ENCODE data around the gene TGFBI. TPM values are rescaled to one million over a fixed set of nuclear protein-coding genes. Genes with fewer than 3 reads are reported as not detected.
A peak's percentile ranks its signal among the peaks of the same experiment; 100 is the strongest.

Gene TGFBI
- total RNA-seq, 1 donor from 2014 or later: 27.9 TPM

DNA sequence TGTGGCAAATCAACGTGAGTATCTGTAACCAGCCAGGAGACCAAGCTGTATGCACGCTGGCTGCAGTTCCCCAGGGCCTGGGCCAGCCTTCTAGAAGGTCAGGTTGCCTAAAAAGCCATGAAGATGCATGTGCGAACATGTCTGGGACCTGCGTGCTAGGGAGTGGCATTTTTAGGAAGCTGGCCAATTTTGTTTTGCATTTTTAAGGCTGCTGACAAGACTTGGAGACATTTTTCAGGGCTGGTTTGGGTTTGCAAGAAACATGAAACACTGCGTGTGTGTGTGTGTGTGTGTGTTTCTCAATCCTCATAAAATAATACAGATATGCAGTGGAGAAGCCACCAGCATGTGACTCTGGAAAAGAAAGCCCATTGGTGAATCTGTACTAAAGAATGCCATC lies 5.1 kb downstream of the TGFBI start:
- no peak overlapping the region for H3K4me3 Mint-ChIP-seq (ENCODE audit: unreplicated experiment)
- H3K36me3 Mint-ChIP-seq (ENCODE audit: low read depth, unreplicated experiment): no peaks in the 10 kb centered on the region
- peaks cover 2% of the 10 kb centered on the region for H3K27me3 Mint-ChIP-seq (ENCODE audit: unreplicated experiment)
- TF ChIP-seq, protein P1, sequence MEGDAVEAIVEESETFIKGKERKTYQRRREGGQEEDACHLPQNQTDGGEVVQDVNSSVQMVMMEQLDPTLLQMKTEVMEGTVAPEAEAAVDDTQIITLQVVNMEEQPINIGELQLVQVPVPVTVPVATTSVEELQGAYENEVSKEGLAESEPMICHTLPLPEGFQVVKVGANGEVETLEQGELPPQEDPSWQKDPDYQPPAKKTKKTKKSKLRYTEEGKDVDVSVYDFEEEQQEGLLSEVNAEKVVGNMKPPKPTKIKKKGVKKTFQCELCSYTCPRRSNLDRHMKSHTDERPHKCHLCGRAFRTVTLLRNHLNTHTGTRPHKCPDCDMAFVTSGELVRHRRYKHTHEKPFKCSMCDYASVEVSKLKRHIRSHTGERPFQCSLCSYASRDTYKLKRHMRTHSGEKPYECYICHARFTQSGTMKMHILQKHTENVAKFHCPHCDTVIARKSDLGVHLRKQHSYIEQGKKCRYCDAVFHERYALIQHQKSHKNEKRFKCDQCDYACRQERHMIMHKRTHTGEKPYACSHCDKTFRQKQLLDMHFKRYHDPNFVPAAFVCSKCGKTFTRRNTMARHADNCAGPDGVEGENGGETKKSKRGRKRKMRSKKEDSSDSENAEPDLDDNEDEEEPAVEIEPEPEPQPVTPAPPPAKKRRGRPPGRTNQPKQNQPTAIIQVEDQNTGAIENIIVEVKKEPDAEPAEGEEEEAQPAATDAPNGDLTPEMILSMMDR (IDR thresholded peaks at IDR 0.05; ENCODE audit: unreplicated experiment): no peak
- H3K4me1 Mint-ChIP-seq (ENCODE audit: unreplicated experiment): peaks cover 32% of the 10 kb centered on the region
- no peak overlapping the region for H3K27ac Mint-ChIP-seq (ENCODE audit: unreplicated experiment)
- DNase-seq (ENCODE audit: low spot score): no peak
- no peaks in the 10 kb centered on the region for H3K9me3 Mint-ChIP-seq (ENCODE audit: unreplicated experiment)

DNA sequence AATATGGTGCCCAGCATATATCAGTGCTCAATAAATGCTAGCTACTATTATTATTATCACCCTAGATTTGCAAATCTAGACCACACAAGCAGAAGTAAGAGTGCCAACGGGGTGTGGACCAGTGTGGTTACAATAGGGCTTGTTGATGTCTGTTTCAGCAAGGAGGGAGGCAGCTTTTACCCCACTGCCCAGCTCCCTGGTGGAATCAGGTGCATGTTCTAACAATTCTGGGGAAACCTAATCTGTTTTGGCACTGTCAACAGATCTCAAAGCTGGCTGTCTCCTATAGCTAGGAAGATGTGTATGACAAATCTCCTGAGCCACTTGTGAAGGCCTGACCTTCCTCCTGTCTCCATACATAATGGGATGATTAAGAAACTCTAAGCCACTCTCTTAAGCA lies 5.7 kb downstream of the TGFBI start:
- Mint-ChIP-seq H3K27ac (ENCODE audit: unreplicated experiment) (no peak overlapping the region), H3K27me3 (ENCODE audit: unreplicated experiment) (peaks cover 2% of the 10 kb centered on the region), H3K36me3 (ENCODE audit: low read depth, unreplicated experiment) (no peaks in the 10 kb centered on the region), H3K9me3 (ENCODE audit: unreplicated experiment) (no peaks in the 10 kb centered on the region), H3K4me3 (ENCODE audit: unreplicated experiment) (no peak overlapping the region), H3K4me1 (ENCODE audit: unreplicated experiment) (peaks cover 32% of the 10 kb centered on the region)
- TF ChIP-seq, protein P1 (IDR thresholded peaks at IDR 0.05; ENCODE audit: unreplicated experiment): no peak
- DNase-seq (ENCODE audit: low spot score): no peak

DNA sequence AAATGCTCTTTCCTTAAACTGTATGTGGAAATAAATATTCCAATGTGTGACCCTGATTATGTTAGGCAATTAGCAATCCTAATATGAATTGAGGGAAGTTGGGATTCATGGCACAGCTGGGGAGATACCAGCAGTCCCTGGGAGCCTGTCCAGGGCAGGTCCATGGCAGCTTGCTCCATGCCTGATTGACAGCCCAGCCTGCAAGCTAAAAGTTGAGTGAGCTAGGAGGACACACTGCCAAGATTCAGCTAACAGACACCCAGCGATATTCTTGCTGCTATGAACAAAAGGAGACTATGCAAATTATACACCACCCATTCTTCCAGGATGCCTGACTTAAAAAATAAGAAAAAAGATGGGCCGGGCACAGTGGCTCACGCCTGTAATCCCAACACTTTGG lies 6.2 kb downstream of the TGFBI start:
- DNase-seq (ENCODE audit: low spot score): no peak
- Mint-ChIP-seq H3K4me3 (ENCODE audit: unreplicated experiment) (no peak overlapping the region), H3K36me3 (ENCODE audit: low read depth, unreplicated experiment) (no peaks in the 10 kb centered on the region), H3K27me3 (ENCODE audit: unreplicated experiment) (peaks cover 2% of the 10 kb centered on the region), H3K27ac (ENCODE audit: unreplicated experiment) (no peak overlapping the region), H3K4me1 (ENCODE audit: unreplicated experiment) (peaks cover 32% of the 10 kb centered on the region), H3K9me3 (ENCODE audit: unreplicated experiment) (no peaks in the 10 kb centered on the region)
- TF ChIP-seq, protein P1 (IDR thresholded peaks at IDR 0.05; ENCODE audit: unreplicated experiment): no peak

DNA sequence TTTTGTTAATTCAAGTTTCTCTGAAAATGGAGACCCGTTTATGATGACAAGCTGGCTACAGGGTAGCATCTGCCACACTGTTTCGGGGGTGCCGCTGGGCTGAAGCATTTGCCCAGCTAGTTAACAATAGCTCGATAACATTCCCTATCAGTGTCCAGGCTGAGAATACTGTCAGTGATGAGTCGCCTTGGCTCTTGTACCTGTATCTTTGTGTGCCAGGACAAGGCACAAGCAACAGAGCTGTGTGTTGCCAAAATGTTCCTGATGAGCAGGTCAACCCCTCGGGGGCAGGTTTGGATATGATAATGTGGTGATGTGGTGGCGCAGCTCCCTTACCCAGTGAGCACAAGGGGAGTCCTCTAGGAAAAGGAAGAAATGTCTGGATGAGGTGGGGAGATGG lies 7.0 kb downstream of the TGFBI start:
- Mint-ChIP-seq H3K4me1 (ENCODE audit: unreplicated experiment) (peaks cover 37% of the 10 kb centered on the region), H3K27me3 (ENCODE audit: unreplicated experiment) (peaks cover 2% of the 10 kb centered on the region), H3K27ac (ENCODE audit: unreplicated experiment) (no peak overlapping the region), H3K9me3 (ENCODE audit: unreplicated experiment) (no peaks in the 10 kb centered on the region), H3K36me3 (ENCODE audit: low read depth, unreplicated experiment) (no peaks in the 10 kb centered on the region), H3K4me3 (ENCODE audit: unreplicated experiment) (no peak overlapping the region)
- TF ChIP-seq, protein P1 (IDR thresholded peaks at IDR 0.05; ENCODE audit: unreplicated experiment): no peak
- DNase-seq (ENCODE audit: low spot score): no peak

DNA sequence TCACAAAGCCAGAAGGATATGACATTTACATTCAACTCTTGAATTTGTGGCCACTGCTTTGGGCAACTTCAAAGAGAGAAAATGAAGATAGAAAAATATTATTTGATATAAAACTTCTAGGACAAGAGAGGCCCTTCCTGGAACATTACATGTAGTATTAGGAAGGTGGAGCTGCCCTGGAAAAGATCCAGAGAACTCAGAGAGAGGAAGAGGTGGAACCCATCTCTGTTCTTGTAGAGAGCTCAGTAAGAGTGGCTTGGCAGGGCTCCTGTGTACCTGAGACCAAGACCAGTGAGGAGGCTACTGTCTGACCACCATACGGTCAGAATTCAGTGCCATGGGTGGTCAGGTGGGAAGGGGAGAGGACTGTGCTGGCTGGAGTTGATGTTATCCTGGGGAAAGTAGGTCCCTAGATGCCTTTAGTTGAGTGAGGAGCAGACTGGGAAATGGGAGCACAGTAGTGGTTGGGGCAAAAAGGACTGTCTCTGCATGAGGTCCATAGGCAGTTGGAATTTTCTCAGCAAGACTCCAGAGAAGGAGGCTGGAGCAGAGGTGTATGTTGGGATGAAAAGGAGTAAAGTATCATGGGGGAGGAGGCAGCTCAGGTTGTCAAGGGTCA lies 7.6 kb downstream of the TGFBI start:
- Mint-ChIP-seq H3K4me3 (ENCODE audit: unreplicated experiment) (peak overlapping the region; percentile 22), H3K27ac (ENCODE audit: unreplicated experiment) (no peak overlapping the region), H3K27me3 (ENCODE audit: unreplicated experiment) (peaks cover 2% of the 10 kb centered on the region), H3K36me3 (ENCODE audit: low read depth, unreplicated experiment) (no peaks in the 10 kb centered on the region), H3K4me1 (ENCODE audit: unreplicated experiment) (peaks cover 39% of the 10 kb centered on the region), H3K9me3 (ENCODE audit: unreplicated experiment) (no peaks in the 10 kb centered on the region)
- TF ChIP-seq, protein P1 (IDR thresholded peaks at IDR 0.05; ENCODE audit: unreplicated experiment): no peak
- DNase-seq (ENCODE audit: low spot score): no peak

All from endothelial cell (in vitro differentiated cells).